GM12801 (cell line): ENCODE results near the gene APOL3.

Experiments
- TF ChIP-seq, protein P1 (sequence below): IDR thresholded peaks from one replicate; pipeline ENCODE4 v1.5.1; 2011; ENCODE audit warnings: control low read depth; ENCODE audit not compliant: insufficient read length; ENCODE audit errors: extremely low read depth

The APOL3 gene

DNA sequence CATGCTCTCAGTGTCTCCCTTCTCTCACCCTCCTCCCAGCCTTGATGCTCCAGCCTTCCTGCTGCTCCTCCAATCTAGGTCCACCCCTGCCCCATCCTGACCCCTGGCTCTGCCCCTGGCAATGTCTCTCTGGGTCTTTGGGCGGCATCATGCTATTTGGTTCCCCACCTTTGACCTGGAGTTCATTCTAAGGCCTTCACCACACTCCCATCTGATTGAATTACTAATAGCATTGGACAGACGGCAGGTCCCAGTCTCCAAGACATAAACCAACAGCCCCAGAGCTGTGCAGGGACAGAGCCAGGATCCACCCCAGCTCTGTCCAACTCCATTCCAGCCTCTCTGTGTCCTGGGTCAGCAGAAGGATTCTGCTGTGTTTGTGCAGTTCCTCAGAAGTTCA is 33.8 kb upstream of the APOL3 start:
- TF ChIP-seq, protein P1, sequence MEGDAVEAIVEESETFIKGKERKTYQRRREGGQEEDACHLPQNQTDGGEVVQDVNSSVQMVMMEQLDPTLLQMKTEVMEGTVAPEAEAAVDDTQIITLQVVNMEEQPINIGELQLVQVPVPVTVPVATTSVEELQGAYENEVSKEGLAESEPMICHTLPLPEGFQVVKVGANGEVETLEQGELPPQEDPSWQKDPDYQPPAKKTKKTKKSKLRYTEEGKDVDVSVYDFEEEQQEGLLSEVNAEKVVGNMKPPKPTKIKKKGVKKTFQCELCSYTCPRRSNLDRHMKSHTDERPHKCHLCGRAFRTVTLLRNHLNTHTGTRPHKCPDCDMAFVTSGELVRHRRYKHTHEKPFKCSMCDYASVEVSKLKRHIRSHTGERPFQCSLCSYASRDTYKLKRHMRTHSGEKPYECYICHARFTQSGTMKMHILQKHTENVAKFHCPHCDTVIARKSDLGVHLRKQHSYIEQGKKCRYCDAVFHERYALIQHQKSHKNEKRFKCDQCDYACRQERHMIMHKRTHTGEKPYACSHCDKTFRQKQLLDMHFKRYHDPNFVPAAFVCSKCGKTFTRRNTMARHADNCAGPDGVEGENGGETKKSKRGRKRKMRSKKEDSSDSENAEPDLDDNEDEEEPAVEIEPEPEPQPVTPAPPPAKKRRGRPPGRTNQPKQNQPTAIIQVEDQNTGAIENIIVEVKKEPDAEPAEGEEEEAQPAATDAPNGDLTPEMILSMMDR, result no peak

DNA sequence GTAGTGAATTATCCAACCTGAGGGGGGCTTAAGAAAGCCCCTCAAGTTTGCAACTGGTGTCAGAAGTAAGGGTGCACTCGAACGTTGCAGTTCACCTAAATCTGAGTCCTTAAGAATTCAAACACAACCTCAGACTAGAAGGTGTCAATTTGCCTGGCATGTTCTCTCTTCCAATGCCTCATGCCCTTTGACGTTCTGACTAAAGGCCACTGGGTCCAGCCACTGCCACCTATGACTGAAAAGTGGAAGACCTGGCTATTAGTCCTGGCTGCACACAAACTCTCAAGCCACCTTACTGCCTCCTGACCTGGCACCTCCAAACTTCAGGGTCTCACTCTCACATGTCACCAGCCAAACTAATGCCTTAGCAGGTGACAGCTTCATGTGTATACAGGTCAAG is 33.0 kb upstream of the APOL3 start:
- TF ChIP-seq, protein P1, result no peak

DNA sequence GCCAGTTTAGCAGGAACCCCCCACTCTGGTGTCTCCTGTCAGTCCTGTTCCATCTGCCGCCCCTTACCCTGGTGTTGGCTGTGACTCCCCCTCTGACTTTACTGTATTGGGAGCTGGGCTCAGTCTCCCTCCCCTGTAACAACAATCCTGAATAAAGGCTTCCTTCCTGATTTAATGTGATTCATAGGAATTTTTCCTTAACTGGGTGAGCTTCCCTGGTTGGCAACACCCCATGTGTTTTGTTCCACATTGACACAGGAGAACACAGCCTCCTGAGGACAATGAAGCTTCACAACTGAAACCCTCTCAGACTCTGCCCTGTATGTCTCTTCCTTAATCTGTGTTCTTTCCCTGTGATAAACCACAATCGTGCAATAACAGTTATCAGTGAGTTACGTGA is 32.6 kb upstream of the APOL3 start:
- TF ChIP-seq, protein P1, result no peak

- TF ChIP-seq, protein P1, result no peak
Observed at GRCh38 chr22:36192542-36192941, 32.0 kb upstream of the APOL3 start.

GRCh38 chr22:36191106-36191836 is 30.7 kb upstream of the APOL3 start:
- TF ChIP-seq, protein P1, result no peak

DNA sequence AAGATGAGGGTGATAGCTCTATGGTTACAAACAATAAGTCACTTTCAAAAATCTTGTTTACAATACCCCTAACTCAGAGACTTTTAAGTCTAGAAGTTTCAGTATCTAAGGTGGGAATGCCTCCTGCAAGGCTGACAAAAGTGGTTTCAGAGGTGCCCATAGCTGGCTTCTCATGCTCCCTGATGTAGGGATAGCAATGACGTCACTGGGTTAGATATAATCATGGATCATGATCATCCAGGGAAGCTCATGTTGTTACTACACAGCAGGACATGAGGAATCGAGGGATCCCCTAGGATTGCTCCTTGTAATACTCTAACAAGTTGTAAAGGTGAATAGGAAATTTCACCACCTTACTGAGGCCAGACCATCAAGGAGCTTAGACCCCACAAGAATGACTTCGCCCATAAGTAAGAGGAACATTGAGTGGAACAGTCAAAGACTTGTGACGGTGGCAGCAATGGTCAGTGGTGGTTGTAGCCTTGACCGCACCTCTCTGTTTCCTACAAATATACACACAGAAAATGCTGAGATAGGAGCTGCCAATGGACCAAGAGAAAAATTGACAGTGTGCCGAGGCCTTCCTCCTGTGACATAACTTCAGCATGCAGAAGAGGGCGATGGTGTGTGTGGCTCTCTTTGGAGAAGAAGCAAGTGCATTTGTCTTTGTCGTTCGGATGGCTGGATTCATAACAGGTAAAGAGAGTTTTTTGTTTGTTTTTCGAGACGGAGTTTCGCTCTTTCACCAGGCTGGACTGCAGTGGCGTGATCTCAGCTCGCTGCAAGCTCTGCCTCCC is 25.5 kb upstream of the APOL3 start:
- TF ChIP-seq, protein P1, result no peak

- TF ChIP-seq, protein P1, result no peak
Observed at GRCh38 chr22:36184433-36185025, 24.0 kb upstream of the APOL3 start.
